ENCODE results near the gene LRRC14B. TPM values are rescaled to one million over a fixed set of nuclear protein-coding genes. Genes with fewer than 3 reads are reported as not detected.

Gene LRRC14B
- total and polyA plus RNA-seq, 2 of the 13 experiments (the other 11 are each of a cell fraction or from before 2014, with no cell fraction given): not detected

DNA sequence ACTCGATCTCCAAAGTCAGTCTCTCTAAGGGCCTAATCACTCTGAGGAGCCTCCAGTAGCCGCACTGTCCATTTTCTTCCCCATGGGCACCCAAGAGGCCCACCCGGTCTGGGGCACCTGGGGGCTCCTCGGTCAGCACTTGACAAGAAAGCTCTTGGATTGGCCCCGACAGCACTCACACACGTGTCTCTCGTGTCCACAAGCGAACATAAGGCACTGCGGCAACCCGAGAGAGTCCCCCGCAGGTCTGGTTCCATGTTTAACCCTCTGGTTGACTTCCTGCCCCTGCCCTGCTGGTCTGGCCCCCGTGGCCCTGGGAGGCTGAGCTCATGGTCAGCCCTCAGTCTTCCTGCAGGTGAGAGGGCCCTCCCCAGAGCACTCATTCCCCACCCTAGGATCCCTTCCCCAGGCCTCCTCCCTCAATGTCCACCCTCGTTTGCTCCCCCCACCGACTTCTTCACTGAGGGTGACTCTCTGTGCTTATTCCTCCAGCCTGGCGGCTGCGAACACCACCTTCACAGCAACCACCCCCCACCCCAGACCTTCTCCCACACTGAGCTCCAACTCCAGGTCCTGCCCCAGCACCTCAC is 16.3 kb upstream of the LRRC14B start:
- WGBS (ENCODE audit: low lambda C conversion rate): 47% methylated on average over 14 of the region's 16 CpGs
- H2AFZ ChIP-seq (ENCODE audit: low read length): no peak overlapping the region
- intact Hi-C loops (cut with micrococcal nuclease; ENCODE audit: unreplicated experiment): no loop called here
- H3K4me3 ChIP-seq (replicated peaks in 1 of 3; ENCODE audit: insufficient read depth in 1 of 3, low read depth in 2 of 3, low read length in 3 of 3): no peak overlapping the region
- ATAC-seq (no peak), DNase-seq (ENCODE audit: low spot score) (no peak), FAIRE-seq (no peak)
- no peak overlapping the region for H3K27ac ChIP-seq (ENCODE audit: extremely low read length, insufficient read depth, low read length)
- TF ChIP-seq ZSCAN21 (CRISPR knock-in tag; IDR thresholded peaks at IDR 0.05; ENCODE audit: borderline replicate concordance) (no peak), AGO2 (optimal IDR thresholded peaks at IDR 0.05; ENCODE audit: low read depth, low read length) (no peak), ZNF784 (CRISPR knock-in tag; IDR thresholded peaks at IDR 0.05; ENCODE audit: borderline replicate concordance) (no peak), ZNF44 (CRISPR knock-in tag; IDR thresholded peaks at IDR 0.05) (no peak), GLMP (CRISPR knock-in tag; IDR thresholded peaks at IDR 0.05; ENCODE audit: borderline replicate concordance) (no peak), ELF4 (CRISPR knock-in tag; IDR thresholded peaks at IDR 0.05; ENCODE audit: borderline replicate concordance) (no peak), ZNF768 (CRISPR knock-in tag; IDR thresholded peaks at IDR 0.05) (no peak), RCOR2 (CRISPR knock-in tag; IDR thresholded peaks at IDR 0.05) (no peak)
- TF ChIP-seq, protein P1, sequence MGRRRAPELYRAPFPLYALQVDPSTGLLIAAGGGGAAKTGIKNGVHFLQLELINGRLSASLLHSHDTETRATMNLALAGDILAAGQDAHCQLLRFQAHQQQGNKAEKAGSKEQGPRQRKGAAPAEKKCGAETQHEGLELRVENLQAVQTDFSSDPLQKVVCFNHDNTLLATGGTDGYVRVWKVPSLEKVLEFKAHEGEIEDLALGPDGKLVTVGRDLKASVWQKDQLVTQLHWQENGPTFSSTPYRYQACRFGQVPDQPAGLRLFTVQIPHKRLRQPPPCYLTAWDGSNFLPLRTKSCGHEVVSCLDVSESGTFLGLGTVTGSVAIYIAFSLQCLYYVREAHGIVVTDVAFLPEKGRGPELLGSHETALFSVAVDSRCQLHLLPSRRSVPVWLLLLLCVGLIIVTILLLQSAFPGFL (CRISPR knock-in tag; IDR thresholded peaks at IDR 0.05): no peak
- no peaks in the 10 kb centered on the region for H3K36me3 ChIP-seq (replicated peaks in 1 of 2; ENCODE audit: control insufficient read depth in 1 of 2, insufficient read depth in 2 of 2, low read length in 2 of 2)
- H3K9ac ChIP-seq (ENCODE audit: insufficient read depth, low read depth, low read length): no peak overlapping the region
- ChIA-PET POLR2A (no interaction called here), CTCF (ENCODE audit: low intra/inter-chr PET ratio, low total read pairs) (no interaction called here)
- H3K27me3 ChIP-seq (ENCODE audit: control insufficient read depth in 1 of 2, insufficient read depth in 2 of 2, low read length in 2 of 2): peaks cover 3 to 60% of the 10 kb centered on the region in 2 experiments
- no peaks in the 10 kb centered on the region for H3K9me3 ChIP-seq (ENCODE audit: low read length)
- in situ Hi-C loops (cut with HindIII; ENCODE audit: extremely low pct_ligation_motif_present, low pct_unique_long_range_greater_than_20kb): no loop called here
- no peaks in the 10 kb centered on the region for H3K79me2 ChIP-seq (ENCODE audit: insufficient read depth, low read length)
- no TSS peak for BruUV-seq (replicated peaks)
- no peaks in the 10 kb centered on the region for H4K20me1 ChIP-seq (ENCODE audit: insufficient read depth, low read length)
- no peak overlapping the region for H3K4me2 ChIP-seq (ENCODE audit: low read depth, low read length)
- H3K4me1 ChIP-seq (ENCODE audit: insufficient read depth, low read length): no peaks in the 10 kb centered on the region
